NCI-H2227 treated with DMSO at 0.1 percent for 48 hours (cell line): ENCODE measurements around the gene GAGE1.
"Not testable (repeated sequence)": the region's sequence is repeated elsewhere in the genome, so short reads cannot be mapped to it uniquely, and the experiment has no call there.

Experiments used
- DNase-seq: peaks from one replicate; lab custom pipeline; 2025; lab: John Stamatoyannopoulos, UW

Gene GAGE1, protein sequence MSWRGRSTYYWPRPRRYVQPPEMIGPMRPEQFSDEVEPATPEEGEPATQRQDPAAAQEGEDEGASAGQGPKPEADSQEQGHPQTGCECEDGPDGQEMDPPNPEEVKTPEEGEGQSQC

DNA sequence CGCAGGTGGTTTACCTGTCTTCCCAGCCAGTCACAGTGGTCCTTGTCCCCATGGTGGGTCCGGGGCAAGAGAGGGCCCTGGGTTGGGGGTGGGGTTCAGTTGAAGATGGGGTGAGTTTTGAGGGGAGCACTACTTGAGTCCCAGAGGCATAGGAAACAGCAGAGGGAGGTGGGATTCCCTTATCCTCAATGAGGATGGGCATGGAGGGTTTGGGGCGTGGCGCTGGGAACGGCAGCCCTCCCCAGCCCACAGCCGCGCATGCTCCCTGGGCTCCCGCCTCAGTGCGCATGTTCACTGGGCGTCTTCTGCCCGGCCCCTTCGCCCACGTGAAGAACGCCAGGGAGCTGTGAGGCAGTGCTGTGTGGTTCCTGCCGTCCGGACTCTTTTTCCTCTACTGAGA lies at the start of gene GAGE1:
GAGE1 (plus strand) TSS at position 301 of the 400 bp plus-strand sequence. CDS start 1,155 bp downstream, outside the sequence.
- DNase-seq, result not testable (repeated sequence)

DNA sequence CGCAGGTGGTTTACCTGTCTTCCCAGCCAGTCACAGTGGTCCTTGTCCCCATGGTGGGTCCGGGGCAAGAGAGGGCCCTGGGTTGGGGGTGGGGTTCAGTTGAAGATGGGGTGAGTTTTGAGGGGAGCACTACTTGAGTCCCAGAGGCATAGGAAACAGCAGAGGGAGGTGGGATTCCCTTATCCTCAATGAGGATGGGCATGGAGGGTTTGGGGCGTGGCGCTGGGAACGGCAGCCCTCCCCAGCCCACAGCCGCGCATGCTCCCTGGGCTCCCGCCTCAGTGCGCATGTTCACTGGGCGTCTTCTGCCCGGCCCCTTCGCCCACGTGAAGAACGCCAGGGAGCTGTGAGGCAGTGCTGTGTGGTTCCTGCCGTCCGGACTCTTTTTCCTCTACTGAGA lies 47.8 kb upstream of the GAGE1 start, which contains the start of gene GAGE12E:
GAGE12E (plus strand) TSS at position 301 of the 400 bp plus-strand sequence. CDS start 1,155 bp downstream, outside the sequence.
- DNase-seq, result not testable (repeated sequence)

DNA sequence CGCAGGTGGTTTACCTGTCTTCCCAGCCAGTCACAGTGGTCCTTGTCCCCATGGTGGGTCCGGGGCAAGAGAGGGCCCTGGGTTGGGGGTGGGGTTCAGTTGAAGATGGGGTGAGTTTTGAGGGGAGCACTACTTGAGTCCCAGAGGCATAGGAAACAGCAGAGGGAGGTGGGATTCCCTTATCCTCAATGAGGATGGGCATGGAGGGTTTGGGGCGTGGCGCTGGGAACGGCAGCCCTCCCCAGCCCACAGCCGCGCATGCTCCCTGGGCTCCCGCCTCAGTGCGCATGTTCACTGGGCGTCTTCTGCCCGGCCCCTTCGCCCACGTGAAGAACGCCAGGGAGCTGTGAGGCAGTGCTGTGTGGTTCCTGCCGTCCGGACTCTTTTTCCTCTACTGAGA lies 38.3 kb upstream of the GAGE1 start, which contains the start of gene GAGE12F:
GAGE12F (plus strand) TSS at position 301 of the 400 bp plus-strand sequence. CDS start 1,155 bp downstream, outside the sequence.
- DNase-seq, result not testable (repeated sequence)

DNA sequence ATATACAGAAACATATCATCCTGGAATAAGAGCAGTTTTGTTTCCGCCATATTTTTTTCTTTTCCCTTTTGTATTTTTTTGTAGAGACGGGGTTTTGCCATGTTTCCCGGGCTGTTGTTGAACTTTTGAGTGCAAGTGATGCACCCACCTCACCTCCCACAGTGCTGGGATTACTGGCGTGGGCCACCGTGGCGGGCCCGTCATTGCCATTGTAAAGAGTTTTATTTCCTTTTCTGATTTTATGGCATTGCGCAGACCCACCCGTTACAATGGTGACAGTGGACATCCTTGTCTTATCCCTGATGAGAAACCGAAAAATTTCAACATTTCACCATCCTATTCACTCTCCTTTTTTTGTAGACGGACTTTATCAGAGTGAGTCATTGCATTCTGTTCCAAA lies 30.1 kb upstream of the GAGE1 start:
- DNase-seq, result not testable (repeated sequence)

DNA sequence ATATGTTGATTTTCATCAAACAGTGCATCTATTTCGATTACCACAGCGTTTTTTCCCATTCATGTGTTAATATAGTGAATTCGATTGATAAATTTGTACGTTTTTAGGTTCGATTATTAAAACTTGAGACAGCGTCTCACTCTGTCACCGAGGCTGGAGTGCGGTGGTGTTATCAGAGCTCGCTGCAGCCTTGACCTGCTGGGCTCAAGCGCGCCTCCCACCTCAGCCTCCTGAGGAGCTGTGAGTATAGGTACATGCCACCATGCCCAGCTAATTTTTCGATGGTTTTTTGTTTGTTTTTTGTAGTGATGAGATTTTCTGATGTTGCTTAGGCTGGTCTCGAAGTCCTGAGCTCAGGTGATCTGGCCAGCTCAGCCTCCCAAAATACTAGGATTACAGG lies 29.7 kb upstream of the GAGE1 start:
- DNase-seq, result not testable (repeated sequence)

DNA sequence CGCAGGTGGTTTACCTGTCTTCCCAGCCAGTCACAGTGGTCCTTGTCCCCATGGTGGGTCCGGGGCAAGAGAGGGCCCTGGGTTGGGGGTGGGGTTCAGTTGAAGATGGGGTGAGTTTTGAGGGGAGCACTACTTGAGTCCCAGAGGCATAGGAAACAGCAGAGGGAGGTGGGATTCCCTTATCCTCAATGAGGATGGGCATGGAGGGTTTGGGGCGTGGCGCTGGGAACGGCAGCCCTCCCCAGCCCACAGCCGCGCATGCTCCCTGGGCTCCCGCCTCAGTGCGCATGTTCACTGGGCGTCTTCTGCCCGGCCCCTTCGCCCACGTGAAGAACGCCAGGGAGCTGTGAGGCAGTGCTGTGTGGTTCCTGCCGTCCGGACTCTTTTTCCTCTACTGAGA lies 28.7 kb upstream of the GAGE1 start, which contains the start of gene GAGE12G:
GAGE12G (plus strand) TSS at position 301 of the 400 bp plus-strand sequence. CDS start 1,155 bp downstream, outside the sequence.
- not testable (repeated sequence) for DNase-seq

DNA sequence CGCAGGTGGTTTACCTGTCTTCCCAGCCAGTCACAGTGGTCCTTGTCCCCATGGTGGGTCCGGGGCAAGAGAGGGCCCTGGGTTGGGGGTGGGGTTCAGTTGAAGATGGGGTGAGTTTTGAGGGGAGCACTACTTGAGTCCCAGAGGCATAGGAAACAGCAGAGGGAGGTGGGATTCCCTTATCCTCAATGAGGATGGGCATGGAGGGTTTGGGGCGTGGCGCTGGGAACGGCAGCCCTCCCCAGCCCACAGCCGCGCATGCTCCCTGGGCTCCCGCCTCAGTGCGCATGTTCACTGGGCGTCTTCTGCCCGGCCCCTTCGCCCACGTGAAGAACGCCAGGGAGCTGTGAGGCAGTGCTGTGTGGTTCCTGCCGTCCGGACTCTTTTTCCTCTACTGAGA lies 19.2 kb upstream of the GAGE1 start, which contains the start of gene GAGE12H:
GAGE12H (plus strand) TSS at position 301 of the 400 bp plus-strand sequence. CDS start 1,155 bp downstream, outside the sequence.
- not testable (repeated sequence) for DNase-seq

DNA sequence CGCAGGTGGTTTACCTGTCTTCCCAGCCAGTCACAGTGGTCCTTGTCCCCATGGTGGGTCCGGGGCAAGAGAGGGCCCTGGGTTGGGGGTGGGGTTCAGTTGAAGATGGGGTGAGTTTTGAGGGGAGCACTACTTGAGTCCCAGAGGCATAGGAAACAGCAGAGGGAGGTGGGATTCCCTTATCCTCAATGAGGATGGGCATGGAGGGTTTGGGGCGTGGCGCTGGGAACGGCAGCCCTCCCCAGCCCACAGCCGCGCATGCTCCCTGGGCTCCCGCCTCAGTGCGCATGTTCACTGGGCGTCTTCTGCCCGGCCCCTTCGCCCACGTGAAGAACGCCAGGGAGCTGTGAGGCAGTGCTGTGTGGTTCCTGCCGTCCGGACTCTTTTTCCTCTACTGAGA lies 9.6 kb upstream of the GAGE1 start, which contains the start of gene GAGE2A:
GAGE2A (plus strand) TSS at position 301 of the 400 bp plus-strand sequence. CDS start 1,155 bp downstream, outside the sequence.
- not testable (repeated sequence) for DNase-seq

DNA sequence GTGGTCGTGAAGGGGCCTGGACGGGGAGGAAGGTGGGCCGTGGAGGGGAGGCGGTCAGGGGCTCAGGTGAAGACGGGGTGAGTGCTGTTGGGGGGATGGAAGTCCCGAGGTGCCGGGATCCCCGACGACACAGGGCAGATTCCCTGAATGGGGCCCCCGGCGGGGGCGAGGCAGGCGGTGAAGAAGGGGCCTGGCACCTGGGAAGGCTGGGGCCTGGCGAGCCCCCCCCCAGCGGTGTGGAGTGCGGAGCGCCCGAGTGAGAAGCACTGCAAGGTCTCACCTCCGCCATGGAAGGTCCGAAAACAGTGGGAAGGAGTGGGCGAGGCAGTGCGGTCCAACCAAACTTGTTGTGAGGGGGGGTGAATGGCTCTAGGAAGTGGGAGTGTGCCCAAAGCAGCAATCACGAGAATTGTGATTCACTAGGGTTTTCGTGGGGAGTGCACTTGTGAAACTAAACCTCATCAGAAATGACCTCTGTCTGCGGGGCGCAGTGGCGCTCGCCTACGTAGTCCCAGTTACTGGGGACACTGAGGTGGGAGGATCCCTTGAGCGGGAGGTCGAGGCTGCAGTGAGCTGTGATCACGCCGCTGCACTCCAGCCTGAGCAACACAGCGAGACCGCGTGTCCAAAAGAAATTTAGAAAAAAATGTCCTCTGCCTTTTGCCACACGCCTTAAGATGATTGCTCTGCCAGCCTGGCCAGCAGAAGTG lies 8.9 kb upstream of the GAGE1 start:
- not testable (repeated sequence) for DNase-seq

DNA sequence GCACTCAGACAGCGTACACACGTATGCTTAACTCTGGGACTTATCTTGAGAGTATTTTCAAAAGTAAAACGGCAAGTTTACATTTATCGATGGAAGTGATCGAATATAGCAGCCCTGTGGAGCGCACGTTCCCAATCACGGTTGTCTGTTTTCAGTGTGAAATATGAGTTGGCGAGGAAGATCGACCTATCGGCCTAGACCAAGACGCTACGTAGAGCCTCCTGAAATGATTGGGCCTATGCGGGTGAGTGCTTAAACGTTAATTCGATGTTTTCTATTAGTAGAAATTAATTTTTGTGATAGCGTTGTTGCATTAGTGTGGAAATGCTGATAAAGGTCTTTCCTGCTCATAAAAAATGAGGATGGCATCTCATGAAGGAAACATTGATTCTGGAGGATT lies 8.3 kb upstream of the GAGE1 start:
- DNase-seq, result not testable (repeated sequence)

DNA sequence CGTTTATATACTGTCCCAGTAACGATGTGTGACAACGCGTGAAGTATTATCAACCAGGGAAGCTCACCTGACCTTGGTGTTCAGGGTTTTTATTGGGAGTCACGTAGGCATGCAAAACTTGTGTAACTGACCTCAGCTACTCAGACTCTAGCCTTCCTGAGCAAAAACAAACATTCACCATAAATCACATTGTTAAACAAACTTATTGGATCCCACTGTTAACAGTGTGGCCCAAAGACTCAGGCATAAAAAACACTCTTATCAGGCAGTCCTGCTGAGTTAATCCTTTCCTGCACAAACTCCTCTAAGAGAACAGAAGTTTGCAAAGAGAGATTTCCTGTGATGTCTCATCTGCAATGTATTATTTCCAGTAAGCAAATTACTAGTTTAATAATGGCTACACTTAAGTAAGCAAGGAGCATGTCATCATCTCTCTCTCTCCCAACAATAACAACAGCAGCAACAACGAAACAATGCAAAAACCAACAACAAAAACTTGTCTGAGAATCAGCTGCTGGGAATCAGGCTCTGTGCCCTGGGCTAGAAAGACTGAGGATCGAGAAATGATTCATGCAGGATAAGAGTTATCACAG lies 12.0 kb downstream of the GAGE1 start:
- no peak for DNase-seq

DNA sequence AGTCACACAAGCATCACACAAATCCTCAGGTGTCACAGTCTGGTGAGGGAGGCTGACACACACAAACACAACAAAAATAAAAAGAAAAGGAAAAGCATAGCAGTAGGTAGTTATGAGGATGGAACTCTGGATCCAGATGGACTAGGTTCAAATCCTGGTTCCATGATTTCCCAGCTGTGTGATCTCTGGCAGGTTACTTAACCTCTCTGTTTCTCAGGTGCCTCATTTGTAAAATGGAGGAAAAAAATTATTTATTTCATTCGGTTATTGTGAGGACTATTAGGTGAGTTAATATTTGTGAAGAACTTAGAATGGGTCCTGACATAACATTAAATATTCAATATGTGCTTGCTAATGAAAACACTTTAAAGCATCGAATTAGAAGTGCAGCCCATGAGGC lies 19.8 kb downstream of the GAGE1 start:
- no peak for DNase-seq

DNA sequence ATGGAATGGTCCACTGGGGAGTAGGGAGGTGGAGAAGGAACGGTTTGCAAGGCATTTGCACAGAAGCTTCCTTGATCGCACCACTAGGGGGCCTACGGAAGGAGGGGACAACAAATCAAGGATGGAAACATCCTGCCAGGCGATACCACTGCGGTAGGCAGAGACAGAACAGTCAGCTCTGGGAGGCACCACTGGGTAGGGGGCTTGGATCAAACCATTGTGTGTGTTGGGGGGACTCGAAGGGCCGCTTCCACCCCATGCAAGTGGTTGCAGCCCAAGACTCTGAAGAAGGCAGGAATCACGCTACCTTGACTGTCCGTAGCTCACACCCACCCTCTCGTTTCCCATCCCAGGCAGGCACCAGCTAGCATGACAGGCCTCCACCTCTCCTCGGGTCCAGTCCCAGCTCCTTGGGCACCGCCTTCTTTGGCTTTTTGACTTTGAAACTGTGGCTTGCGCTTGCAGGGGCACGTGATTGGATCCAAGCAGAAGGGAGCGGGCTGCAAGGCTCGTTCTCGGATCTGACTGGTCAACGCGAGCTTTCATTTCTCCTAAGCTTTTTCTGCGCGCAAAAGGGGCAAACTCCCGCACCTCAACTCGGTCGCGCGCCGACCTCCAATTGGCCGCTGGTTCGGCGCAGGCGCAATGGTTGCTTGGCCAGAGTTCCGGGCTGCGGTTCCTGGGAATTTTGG lies 28.4 kb downstream of the GAGE1 start:
- DNase-seq, result no peak

DNA sequence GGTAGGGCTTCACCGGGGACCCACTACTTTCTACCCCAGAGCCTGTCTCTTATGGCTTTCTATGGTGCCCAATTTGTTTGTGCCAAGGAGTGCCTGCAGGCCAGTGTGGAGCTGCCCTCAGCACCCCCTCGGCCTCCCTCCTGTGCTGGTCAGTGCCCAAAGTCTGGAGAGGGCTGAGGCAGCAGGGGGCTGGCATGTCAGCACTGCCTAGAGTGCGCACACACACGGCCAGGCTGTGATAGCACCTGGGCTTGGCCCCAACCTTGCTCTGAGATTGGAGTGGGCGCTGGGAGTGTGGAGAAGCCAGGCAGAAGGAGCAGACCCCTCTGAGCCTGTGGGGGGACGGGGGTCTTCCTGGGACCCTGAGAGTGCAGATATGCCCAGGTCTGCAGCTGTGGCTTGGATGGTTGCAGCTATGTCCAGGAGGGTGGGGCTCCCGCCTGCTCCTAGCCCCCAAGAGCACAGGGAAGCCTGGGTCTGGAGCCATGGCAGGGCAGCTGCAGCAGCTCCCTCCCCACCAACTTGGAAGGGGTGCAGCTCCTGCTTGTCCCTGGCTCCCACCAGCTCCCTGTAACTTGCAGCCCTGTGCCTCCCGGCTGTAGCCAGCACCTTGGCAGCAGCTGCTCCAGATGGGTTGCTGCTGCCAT lies 46.3 kb downstream of the GAGE1 start:
- DNase-seq, result no peak

DNA sequence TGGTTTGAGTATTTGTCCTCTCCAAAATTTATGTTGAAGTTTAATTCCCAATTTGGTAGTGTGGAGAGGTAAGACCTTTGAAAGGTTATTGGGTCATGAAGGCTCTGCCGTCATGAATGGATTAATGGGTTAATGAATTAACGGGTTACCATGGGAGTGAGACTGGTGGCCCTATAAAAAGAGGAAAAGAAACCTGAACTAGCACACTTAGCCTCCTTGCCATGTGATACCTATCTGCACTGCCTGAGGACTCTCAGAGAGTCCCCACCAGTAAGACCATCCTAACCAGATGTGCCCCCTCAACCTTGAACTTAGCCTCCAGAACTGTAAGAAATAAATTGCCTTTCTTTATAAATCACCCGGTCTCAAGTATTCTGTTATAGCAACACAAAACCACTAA lies 57.7 kb downstream of the GAGE1 start:
- DNase-seq, result no peak
